Hepatocyte (in vitro differentiated cells): Measurements from ENCODE around the gene ZNF860. TPM values are rescaled to one million over a fixed set of nuclear protein-coding genes. Genes with fewer than 3 reads are reported as not detected.
"Not testable (repeated sequence)": the region's sequence is repeated elsewhere in the genome, so short reads cannot be mapped to it uniquely, and the experiment has no call there.

Source experiments
- DNase-seq: peaks from one replicate; pipeline ENCODE4 v3.0.0-alpha.2; 2016; ENCODE audit warnings: low spot score
- H2AFZ ChIP-seq: fragments of 200-600 bp; sonication (generic); 2 replicates; pipeline ENCODE4 v1.6.0; 2016; ENCODE audit warnings: antibody characterized with exemption, mild to moderate bottlenecking
- H3K27ac ChIP-seq: fragments of 200-600 bp; sonication (generic); 2 replicates; pipeline ENCODE4 v1.5.1; 2016; ENCODE audit warnings: mild to moderate bottlenecking
- H3K27me3 ChIP-seq: fragments of 200-600 bp; sonication (generic); 2 replicates; pipeline ENCODE4 v1.6.1; 2016
- H3K36me3 ChIP-seq: fragments of 200-600 bp; sonication (generic); replicated peaks from 2 replicates; pipeline ENCODE4 v1.5.1; 2016; ENCODE audit warnings: low read depth; ENCODE audit not compliant: insufficient read depth
- H3K4me1 ChIP-seq: fragments of 200-600 bp; sonication (generic); 2 replicates; pipeline ENCODE4 v1.5.1; 2016; ENCODE audit warnings: mild to moderate bottlenecking, moderate library complexity; ENCODE audit not compliant: insufficient read depth
- H3K4me2 ChIP-seq: fragments of 200-600 bp; sonication (generic); 2 replicates; pipeline ENCODE4 v1.6.0; 2016
- H3K4me3 ChIP-seq: fragments of 200-600 bp; sonication (generic); 2 replicates; pipeline ENCODE4 v1.5.1; 2016; ENCODE audit warnings: mild to moderate bottlenecking
- H3K79me2 ChIP-seq: fragments of 200-600 bp; sonication (generic); 2 replicates; pipeline ENCODE4 v1.6.0; 2017; ENCODE audit warnings: mild to moderate bottlenecking
- H3K9me2 ChIP-seq: fragments of 200-600 bp; sonication (generic); replicated peaks from 2 replicates; pipeline ENCODE4 v1.6.0; 2017; ENCODE audit warnings: mild to moderate bottlenecking; ENCODE audit not compliant: insufficient read depth
- H3K9me3 ChIP-seq: fragments of 200-600 bp; sonication (generic); 2 replicates; pipeline ENCODE4 v1.5.1; 2016; ENCODE audit warnings: low read depth, mild to moderate bottlenecking
- H4K20me1 ChIP-seq: fragments of 200-600 bp; sonication (generic); 2 replicates; pipeline ENCODE4 v1.6.0; 2016; ENCODE audit warnings: mild to moderate bottlenecking; ENCODE audit not compliant: insufficient read depth, poor library complexity, severe bottlenecking
- EZH2 ChIP-seq: fragments of 200-600 bp; sonication (generic); IDR thresholded peaks from 2 replicates; pipeline ENCODE4 v1.6.1; 2016; ENCODE audit warnings: antibody characterized with exemption, mild to moderate bottlenecking, borderline replicate concordance
- EZH2phosphoT487 ChIP-seq: fragments of 200-600 bp; sonication (generic); IDR thresholded peaks from one replicate; pipeline ENCODE4 v1.6.1; 2018; ENCODE audit warnings: antibody characterized with exemption, mild to moderate bottlenecking, low read depth, moderate library complexity; ENCODE audit not compliant: unreplicated experiment, severe bottlenecking
- WGBS: methylation state at CpG from one replicate; pipeline ENCODE4 v1.1.6; 2016; ENCODE audit warnings: low lambda C conversion rate; ENCODE audit errors: missing lambda C conversion rate; 5-methylcytosine and 5-hydroxymethylcytosine counted together
- polyA plus RNA-seq: library from polyadenylated mRNA; unstranded; fragments of >200 nt; fragmentation: Nextera tagmentation; extraction: Ambion mirVana; gene quantifications from 2 replicates; pipeline ENCODE4 v1.2.1, GENCODE V29; 2016
- total RNA-seq: library from RNA; depleted of rRNA; stranded (reverse); fragments of >200 nt; gene quantifications from 2 replicates; pipeline ENCODE4 v1.2.3, GENCODE V29; 2014
- TF ChIP-seq, protein P1 (sequence below): fragments of 200-600 bp; sonication (generic); IDR thresholded peaks from 2 replicates; pipeline ENCODE4 v1.5.1; 2016; ENCODE audit warnings: antibody characterized with exemption, mild to moderate bottlenecking; ENCODE audit not compliant: poor library complexity

ZNF860 gene
- total and polyA plus RNA-seq, 2 experiments from 2014 or later = 0.80 to 1.3 TPM

GRCh38 chr3:32009101-32009500 is 27.6 kb downstream of the ZNF860 start:
- Histone ChIP-seq H3K27me3 (no peaks in the 10 kb centered on the region), H3K79me2 (no peaks in the 10 kb centered on the region), H3K4me3 (no peak overlapping the region), H3K4me1 (no peaks in the 10 kb centered on the region), H3K36me3 (no peaks in the 10 kb centered on the region), H3K9me3 (no peaks in the 10 kb centered on the region), H4K20me1 (no peaks in the 10 kb centered on the region), H2AFZ (no peak overlapping the region), H3K9me2 (no peaks in the 10 kb centered on the region), H3K4me2 (no peak overlapping the region), H3K27ac (no peak overlapping the region)
- DNase-seq = no peak
- TF ChIP-seq EZH2 (no peak), EZH2phosphoT487 (no peak)
- TF ChIP-seq, protein P1, sequence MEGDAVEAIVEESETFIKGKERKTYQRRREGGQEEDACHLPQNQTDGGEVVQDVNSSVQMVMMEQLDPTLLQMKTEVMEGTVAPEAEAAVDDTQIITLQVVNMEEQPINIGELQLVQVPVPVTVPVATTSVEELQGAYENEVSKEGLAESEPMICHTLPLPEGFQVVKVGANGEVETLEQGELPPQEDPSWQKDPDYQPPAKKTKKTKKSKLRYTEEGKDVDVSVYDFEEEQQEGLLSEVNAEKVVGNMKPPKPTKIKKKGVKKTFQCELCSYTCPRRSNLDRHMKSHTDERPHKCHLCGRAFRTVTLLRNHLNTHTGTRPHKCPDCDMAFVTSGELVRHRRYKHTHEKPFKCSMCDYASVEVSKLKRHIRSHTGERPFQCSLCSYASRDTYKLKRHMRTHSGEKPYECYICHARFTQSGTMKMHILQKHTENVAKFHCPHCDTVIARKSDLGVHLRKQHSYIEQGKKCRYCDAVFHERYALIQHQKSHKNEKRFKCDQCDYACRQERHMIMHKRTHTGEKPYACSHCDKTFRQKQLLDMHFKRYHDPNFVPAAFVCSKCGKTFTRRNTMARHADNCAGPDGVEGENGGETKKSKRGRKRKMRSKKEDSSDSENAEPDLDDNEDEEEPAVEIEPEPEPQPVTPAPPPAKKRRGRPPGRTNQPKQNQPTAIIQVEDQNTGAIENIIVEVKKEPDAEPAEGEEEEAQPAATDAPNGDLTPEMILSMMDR = no peak
- 75% methylated on average over 2 of the region's 2 CpGs for WGBS

- 91% methylated on average over 2 of the region's 2 CpGs for WGBS
- no peaks in the 10 kb centered on the region for H3K4me1 ChIP-seq
- no peaks in the 10 kb centered on the region for H4K20me1 ChIP-seq
Measured at GRCh38 chr3:32009957-32010356, 28.4 kb downstream of the ZNF860 start.

DNA sequence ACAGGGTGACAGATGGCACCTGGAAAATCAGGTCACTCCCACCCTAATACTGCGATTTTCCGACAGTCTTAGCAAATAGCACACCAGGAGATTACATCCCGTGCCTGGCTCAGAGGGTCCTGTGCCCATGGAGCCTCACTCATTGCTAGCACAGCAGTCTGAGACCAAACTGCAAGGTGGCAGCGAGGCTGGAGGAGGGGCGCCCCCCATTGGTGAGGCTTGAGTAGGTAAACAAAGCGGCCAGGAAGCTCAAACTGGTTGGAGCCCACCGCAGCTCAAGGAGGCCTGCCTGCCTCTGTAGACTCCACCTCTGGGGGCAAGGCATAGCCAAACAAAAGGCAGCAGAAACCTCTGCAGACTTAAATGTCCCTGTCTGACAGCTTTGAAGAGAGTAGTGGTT is 29.1 kb downstream of the ZNF860 start:
- not testable (repeated sequence) for H2AFZ ChIP-seq, H3K27ac ChIP-seq, DNase-seq, H3K4me3 ChIP-seq, H4K20me1 ChIP-seq, H3K36me3 ChIP-seq, H3K9me2 ChIP-seq, H3K4me2 ChIP-seq, H3K79me2 ChIP-seq, H3K9me3 ChIP-seq, H3K27me3 ChIP-seq, H3K4me1 ChIP-seq
- WGBS = 93% methylated on average over 7 of the region's 7 CpGs

More at GRCh38 chr3:32009957-32010356, 28.4 kb downstream of the ZNF860 start:
- Histone ChIP-seq H2AFZ (no peak overlapping the region), H3K27me3 (no peaks in the 10 kb centered on the region), H3K36me3 (no peaks in the 10 kb centered on the region), H3K9me2 (no peaks in the 10 kb centered on the region), H3K9me3 (no peaks in the 10 kb centered on the region), H3K4me2 (no peak overlapping the region), H3K79me2 (no peaks in the 10 kb centered on the region), H3K27ac (no peak overlapping the region), H3K4me3 (no peak overlapping the region)
- TF ChIP-seq EZH2phosphoT487 = no peak
- TF ChIP-seq, protein P1 = no peak
- TF ChIP-seq EZH2 = no peak
- no peak for DNase-seq

DNA sequence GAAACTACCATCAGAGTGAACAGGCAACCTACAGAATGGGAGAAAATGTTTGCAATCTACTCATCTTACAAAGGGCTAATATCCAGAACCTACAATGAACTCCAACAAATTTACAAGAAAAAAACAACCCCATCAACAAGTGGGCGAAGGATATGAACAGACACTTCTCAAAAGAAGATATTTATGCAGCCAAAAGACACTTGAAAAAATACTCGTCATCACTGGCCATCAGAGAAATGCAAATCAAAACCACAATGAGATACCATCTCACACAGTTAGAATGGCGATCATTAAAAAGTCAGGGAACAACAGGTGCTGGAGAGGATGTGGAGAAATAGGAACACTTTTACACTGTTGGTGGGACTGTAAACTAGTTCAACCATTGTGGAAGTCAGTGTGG is 34.1 kb downstream of the ZNF860 start:
- not testable (repeated sequence) for H2AFZ ChIP-seq, H3K27ac ChIP-seq, H3K9me2 ChIP-seq, DNase-seq, H3K27me3 ChIP-seq, H3K9me3 ChIP-seq, H3K79me2 ChIP-seq, H3K4me3 ChIP-seq, H3K36me3 ChIP-seq, H4K20me1 ChIP-seq, H3K4me2 ChIP-seq
- WGBS = 94% methylated on average over 3 of the region's 3 CpGs
- peaks cover 15% of the 10 kb centered on the region for H3K4me1 ChIP-seq

- Histone ChIP-seq H3K4me2 (no peak overlapping the region), H3K4me3 (no peak overlapping the region), H3K27ac (peak overlapping the region; percentile 42), H2AFZ (no peak overlapping the region), H4K20me1 (no peaks in the 10 kb centered on the region), H3K79me2 (no peaks in the 10 kb centered on the region), H3K9me3 (no peaks in the 10 kb centered on the region), H3K36me3 (no peaks in the 10 kb centered on the region), H3K27me3 (no peaks in the 10 kb centered on the region), H3K9me2 (no peaks in the 10 kb centered on the region), H3K4me1 (peaks cover 15% of the 10 kb centered on the region)
- TF ChIP-seq, protein P1 = no peak
- TF ChIP-seq EZH2 (no peak), EZH2phosphoT487 (no peak)
- DNase-seq = no peak
- WGBS = 66% methylated on average over 3 of the region's 3 CpGs
Measured at GRCh38 chr3:32017286-32017685, 35.7 kb downstream of the ZNF860 start.
